ENCODE measurements around the gene TRA2B.

GRCh38 chr3:185950728-185951127 lies 12.9 kb upstream of the TRA2B start:
- TF ChIP-seq CTCF (conservative IDR thresholded peaks at IDR 0.05): no peak
- TF ChIP-seq ZFX (IDR thresholded peaks at IDR 0.05): no peak
